ENCODE data around the gene GSTP1. TPM values are rescaled to one million over a fixed set of nuclear protein-coding genes. Genes with fewer than 3 reads are reported as not detected.
A peak's percentile ranks its signal among the peaks of the same experiment; 100 is the strongest.
"Not testable (repeated sequence)": the region's sequence is repeated elsewhere in the genome, so short reads cannot be mapped to it uniquely, and the experiment has no call there.

The GSTP1 gene
- total RNA-seq, 1 donor from 2014 or later, result 361 TPM

DNA sequence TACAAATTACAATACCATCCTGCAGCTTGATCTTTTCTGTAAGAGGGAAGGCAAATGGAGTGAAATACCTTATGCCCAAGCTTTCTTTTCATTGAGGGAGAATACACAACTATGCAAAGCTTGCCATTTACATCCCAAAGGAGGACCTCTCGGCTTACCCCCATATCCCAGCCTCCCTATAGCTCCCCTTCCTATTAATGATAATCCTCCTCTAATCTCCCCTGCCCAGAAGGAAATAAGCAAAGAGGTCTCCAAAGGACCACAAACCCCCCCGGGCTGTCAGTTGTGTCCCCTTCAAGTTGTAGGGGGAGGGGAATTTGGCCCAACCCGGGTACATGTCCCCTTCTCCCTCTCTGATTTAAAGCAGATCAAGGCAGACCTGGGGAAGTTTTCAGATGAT, 38.3 kb downstream of the GSTP1 start:
- ATAC-seq (ENCODE audit: poor library complexity); DNase-seq; intact Hi-C loops (cut with DNase I): not testable (repeated sequence)

- ATAC-seq (ENCODE audit: poor library complexity); DNase-seq; intact Hi-C loops (cut with DNase I): not testable (repeated sequence)
Observed at GRCh38 chr11:67622905-67623304, 39.3 kb downstream of the GSTP1 start.

GRCh38 chr11:67623795-67624194, 40.2 kb downstream of the GSTP1 start:
- intact Hi-C loops (cut with DNase I), result not testable (repeated sequence)

DNA sequence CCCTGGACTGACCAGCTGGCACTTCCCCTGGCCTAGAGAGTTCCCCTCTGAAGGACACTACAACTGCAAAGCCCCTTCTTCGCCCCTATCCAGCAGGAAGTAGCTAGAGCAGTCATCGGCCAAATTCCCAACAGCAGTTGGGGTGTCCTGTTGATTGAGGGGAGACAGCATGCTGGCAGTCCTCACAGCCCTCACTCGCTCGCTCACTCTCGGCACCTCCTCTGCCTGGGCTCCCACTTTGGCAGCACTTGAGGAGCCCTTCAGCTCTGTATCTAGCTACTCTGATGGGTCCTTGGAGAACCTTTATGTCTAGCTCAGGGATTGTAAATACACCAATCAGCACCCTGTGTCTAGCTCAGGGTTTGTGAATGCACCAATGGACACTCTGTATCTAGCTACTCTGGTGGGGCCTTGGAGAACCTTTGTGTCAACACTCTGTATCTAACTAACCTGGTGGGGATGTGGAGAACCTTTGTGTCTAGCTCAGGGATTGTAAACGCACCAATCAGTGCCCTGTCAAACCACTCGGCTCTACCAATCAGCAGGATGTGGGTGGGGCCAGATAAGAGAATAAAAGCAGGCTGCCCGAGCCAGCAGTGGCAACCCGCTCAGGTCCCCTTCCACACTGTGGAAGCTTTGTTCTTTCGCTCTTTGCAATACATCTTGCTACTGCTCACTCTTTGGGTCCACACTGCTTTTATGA, 42.7 kb downstream of the GSTP1 start:
- ATAC-seq (ENCODE audit: poor library complexity); intact Hi-C loops (cut with DNase I): not testable (repeated sequence)
- peak; percentile 16 for DNase-seq

More at GRCh38 chr11:67623795-67624194, 40.2 kb downstream of the GSTP1 start:
- not testable (repeated sequence) for ATAC-seq (ENCODE audit: poor library complexity); DNase-seq

DNA sequence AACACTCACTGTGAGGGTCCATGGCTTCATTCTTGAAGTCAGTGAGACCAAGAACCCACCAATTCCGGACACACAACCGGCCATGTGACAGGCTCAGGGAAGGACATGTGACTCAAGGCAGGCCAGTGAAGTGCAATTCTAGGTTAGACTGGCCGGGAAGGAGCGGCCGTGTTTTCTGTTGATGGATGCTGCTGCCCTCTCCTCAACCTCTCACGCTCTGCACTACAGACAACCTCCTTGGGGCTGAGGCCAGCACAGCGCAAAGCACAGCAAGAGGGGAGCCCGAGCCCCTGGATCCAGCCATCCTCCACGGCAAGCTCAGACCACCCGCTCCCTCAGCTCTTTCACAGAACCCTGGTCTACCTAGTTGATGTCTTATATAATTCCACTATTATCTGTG, 43.4 kb downstream of the GSTP1 start:
- ATAC-seq (ENCODE audit: poor library complexity) (no peak), DNase-seq (peak; percentile 34)
- intact Hi-C loops (cut with DNase I), result no loop called here

- peak; percentile 40 for DNase-seq
- ATAC-seq (ENCODE audit: poor library complexity), result no peak
- intact Hi-C loops (cut with DNase I), result no loop called here
Observed at GRCh38 chr11:67627441-67627811, 43.8 kb downstream of the GSTP1 start.

GRCh38 chr11:67627812-67628624, 44.4 kb downstream of the GSTP1 start:
- intact Hi-C loops (cut with DNase I), result no loop called here
- no peak for ATAC-seq (ENCODE audit: poor library complexity)
- DNase-seq, result peak; percentile 40

GRCh38 chr11:67628710-67629385, 45.2 kb downstream of the GSTP1 start:
- ATAC-seq (ENCODE audit: poor library complexity), result no peak
- intact Hi-C loops (cut with DNase I), result no loop called here
- DNase-seq, result peak; percentile 53

DNA sequence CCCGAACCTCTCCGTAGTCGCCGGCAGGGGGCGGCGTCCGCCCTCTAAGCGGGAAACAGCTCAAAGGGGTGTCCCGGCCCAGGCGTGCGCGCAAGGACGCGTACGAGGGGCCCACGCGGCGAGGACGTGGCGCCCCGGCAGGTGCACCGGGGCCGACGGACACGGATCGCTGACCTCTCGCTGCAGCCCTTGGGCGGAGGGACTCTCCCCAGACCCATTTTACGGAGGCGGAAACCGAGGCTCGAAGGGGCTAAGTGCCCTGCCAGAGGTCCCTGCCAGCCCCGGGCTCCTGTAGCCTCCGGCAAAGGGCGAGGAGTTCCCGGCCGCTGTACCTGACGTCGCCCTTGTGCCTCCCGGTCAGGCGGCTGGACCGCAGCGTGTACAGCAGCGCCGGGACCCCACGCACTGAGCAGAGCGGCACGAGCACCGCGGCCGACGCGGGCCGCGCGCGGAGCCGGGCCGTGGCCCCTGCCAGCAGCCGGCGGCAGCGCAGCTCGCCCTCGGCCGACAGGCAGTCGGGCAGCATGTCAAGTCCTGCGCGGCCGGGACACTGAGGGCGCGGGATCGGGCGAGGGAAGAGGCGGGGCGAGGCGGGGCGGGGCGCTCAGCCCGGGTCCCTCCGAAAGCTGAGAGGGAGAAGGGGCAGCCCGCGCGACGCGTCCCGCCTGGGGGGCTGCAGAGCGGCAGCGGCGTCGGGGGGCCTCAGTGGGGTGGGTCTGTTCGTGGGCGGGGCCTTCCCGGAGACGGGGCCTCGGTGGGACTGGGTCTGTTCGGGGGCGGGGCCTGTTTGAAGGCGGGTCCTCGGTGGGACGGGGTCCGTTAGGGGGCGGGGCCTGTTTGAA, 46.0 kb downstream of the GSTP1 start, which contains the start of gene NUDT8:
Gene NUDT8 (minus strand): TSS at position 552 of the 842 bp plus-strand sequence. CDS start 26 bp downstream, at position 526.
- DNase-seq (peak; percentile 93), ATAC-seq (ENCODE audit: poor library complexity) (peak; percentile 89)
- intact Hi-C loops (cut with DNase I), result no loop called here

DNA sequence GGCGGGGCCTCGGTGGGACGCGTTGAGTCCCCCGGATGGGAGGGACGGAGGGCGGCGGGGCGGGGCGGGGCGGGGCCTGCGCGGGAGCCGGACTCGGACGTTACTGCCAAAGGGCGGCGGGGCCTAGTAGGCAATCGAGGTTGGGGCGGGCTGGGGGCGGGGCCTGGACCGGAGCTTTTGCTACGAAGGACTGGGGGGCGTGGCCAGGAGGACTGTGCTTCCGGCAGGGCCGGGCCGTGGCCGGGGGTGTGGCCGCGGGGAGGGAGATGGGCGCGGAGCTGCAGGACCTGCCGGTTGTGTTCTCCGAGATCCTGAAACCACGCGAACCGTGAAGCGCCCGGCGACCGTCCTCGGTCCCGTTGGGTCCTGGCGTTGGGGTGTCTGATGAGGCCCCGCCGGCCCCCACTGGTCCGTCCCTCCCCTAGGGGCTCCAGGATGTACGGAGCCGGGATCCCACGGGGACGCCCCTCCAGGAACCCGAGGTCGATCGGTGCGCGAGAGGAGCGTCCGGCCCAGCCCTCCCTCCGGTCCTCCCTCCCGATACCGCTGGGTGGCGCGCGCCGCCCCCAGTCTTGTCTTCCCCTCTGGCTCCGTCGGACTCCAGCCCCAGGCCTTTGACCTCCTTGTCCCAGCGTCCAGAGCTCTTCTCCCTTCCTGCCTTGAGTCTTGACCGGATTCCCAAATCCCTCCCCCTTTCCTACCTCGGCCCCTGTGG, 46.8 kb downstream of the GSTP1 start:
- ATAC-seq (ENCODE audit: poor library complexity) (peak; percentile 88), DNase-seq (peak; percentile 99)
- intact Hi-C loops (cut with DNase I), result no loop called here

DNA sequence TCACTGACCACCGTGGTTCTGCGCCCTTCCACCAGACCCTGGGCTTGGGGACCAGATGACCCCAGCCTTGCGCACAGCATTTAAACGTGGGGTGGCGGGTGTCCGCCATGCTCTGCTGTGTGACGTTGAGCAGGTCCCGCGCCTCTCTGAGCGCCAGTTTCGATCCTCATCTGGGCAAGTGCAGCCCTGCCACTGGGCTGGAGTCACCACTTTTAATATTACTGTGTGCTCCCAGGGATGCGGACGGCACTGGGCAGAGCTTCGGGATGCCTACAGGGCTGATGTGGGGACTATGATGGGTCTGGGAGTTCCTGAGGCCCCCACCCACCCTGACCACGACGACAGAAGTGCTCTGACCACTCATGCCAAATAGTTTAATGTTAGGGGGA, 47.3 kb downstream of the GSTP1 start:
- DNase-seq (no peak), ATAC-seq (ENCODE audit: poor library complexity) (no peak)
- intact Hi-C loops (cut with DNase I), result no loop called here

DNA sequence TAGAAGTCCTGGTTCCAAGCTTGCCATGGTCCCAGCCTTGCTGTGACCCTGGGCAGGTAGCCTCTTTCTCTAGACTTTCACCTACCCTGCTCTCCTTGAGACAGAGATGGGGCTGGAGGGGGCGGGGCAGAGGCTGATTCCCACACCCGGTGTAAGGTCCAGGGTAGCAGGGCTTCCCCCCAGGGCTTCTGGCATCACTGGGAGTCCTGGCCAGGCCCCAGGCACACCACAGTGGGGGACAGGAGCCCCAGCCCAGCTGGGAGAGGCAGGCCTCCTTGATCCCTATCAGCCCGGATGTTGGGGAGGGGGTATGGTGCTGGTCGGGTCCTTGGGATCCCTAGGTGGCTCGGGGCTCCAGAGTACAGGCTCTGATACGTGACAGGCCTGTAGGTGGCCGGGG, 47.8 kb downstream of the GSTP1 start:
- intact Hi-C loops (cut with DNase I), result no loop called here
- DNase-seq (no peak), ATAC-seq (ENCODE audit: poor library complexity) (no peak)

- intact Hi-C loops (cut with DNase I), result no loop called here
- DNase-seq (no peak), ATAC-seq (ENCODE audit: poor library complexity) (no peak)
Observed at GRCh38 chr11:67631853-67632174, 48.2 kb downstream of the GSTP1 start.

DNA sequence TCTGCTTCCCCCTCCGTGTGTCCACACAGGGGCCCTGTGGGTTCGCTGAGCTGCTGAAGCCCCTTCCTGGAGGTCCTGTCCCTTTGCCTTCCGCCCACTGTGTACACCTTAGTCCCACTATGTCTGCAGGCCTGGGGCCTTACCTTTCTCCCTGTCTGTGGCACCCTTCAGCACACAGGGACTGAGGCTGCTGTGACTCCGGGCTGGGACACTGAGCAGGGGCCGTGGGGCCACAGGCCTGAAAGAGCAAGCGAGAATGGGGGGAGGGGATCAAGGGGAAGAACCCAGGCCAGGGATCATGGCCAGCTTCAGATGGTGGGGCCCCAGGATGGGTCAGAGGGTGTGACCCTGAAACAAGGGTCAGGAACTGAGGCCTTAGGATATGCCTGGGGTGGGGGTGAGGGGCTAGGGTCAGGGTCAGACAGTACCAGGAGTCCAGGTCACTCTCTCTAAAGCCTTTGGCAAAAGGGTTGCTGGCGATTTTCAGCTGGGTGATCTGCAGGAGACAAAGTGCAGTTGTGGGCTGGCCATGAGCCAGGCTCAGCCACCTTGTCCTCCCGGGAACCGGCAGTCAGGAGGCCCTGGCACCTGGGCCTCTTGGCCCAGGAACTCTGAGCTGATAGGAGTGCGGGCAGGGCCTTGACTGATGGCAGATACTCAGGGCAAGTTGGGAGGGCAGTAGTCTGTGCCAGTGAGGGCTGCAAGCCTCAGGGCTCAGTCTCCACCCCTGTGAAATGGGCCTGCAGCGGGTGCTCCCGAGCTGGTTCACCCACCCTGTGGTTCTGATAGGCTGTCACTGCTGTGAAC, 48.8 kb downstream of the GSTP1 start:
- peak; percentile 9 for ATAC-seq (ENCODE audit: poor library complexity)
- peak; percentile 83 for DNase-seq
- intact Hi-C loops (cut with DNase I), result no loop called here

GRCh38 chr11:67632982-67633755, 49.6 kb downstream of the GSTP1 start:
- no peak for DNase-seq
- no peak for ATAC-seq (ENCODE audit: poor library complexity)
- intact Hi-C loops (cut with DNase I), result no loop called here

GRCh38 chr11:67633758-67634365, 50.2 kb downstream of the GSTP1 start:
- ATAC-seq (ENCODE audit: poor library complexity) (no peak), DNase-seq (no peak)
- intact Hi-C loops (cut with DNase I), result no loop called here

Data from Right ventricle myocardium superior (tissue), 1 donor.